Trophoblast cell (in vitro differentiated cells and primary cell): ENCODE results near the gene SLC29A4.
"Not testable (repeated sequence)": the region's sequence is repeated elsewhere in the genome, so short reads cannot be mapped to it uniquely, and the experiment has no call there.

Experiments
- DNase-seq, 2 donors: peaks; one replicate each; pipeline ENCODE4 v3.0.0-alpha.2; 2016
- H2AFZ ChIP-seq: 2 replicates; pipeline ENCODE4 v1.6.1; 2013; ENCODE audit warnings: low read length, moderate library complexity, mild to moderate bottlenecking; ENCODE audit not compliant: insufficient read depth, poor library complexity
- H2AK5ac ChIP-seq: 2 replicates; pipeline ENCODE4 v1.6.1; 2013; ENCODE audit warnings: mild to moderate bottlenecking, low read length
- H2BK120ac ChIP-seq: 2 replicates; pipeline ENCODE4 v1.6.1; 2013; ENCODE audit warnings: low read length, mild to moderate bottlenecking, moderate library complexity; ENCODE audit not compliant: insufficient read depth, poor library complexity
- H2BK12ac ChIP-seq: 2 replicates; pipeline ENCODE4 v1.6.1; 2013; ENCODE audit warnings: mild to moderate bottlenecking, low read length, moderate library complexity
- H2BK5ac ChIP-seq: 2 replicates; pipeline ENCODE4 v1.6.1; 2013; ENCODE audit warnings: low read length, low read depth, moderate library complexity, mild to moderate bottlenecking; ENCODE audit not compliant: poor library complexity
- H3K14ac ChIP-seq: 2 replicates; pipeline ENCODE4 v1.6.1; 2013; ENCODE audit warnings: mild to moderate bottlenecking, low read length
- H3K18ac ChIP-seq: 2 replicates; pipeline ENCODE4 v1.6.1; 2013; ENCODE audit warnings: mild to moderate bottlenecking, low read length
- H3K23ac ChIP-seq: 2 replicates; pipeline ENCODE4 v1.6.1; 2013; ENCODE audit warnings: low read length
- H3K27ac ChIP-seq: 2 replicates; pipeline ENCODE4 v1.5.1; 2013; ENCODE audit warnings: low read depth, mild to moderate bottlenecking, inconsistent platforms, low read length, moderate library complexity
- H3K27me3 ChIP-seq: 2 replicates; pipeline ENCODE4 v1.6.1; 2013; ENCODE audit warnings: inconsistent platforms, mild to moderate bottlenecking, low read length, moderate library complexity; ENCODE audit not compliant: insufficient read depth
- H3K36me3 ChIP-seq, 2 experiments: 1 replicate in 1 of 2; 2 replicates in 1 of 2; pipeline ENCODE4 v1.6.1; 2013; ENCODE audit warnings: low read length in 2 of 2, mild to moderate bottlenecking in 2 of 2, moderate library complexity in 1 of 2; ENCODE audit not compliant: insufficient read depth in 2 of 2, control insufficient read depth in 1 of 2
- H3K4ac ChIP-seq: 2 replicates; pipeline ENCODE4 v1.6.1; 2013; ENCODE audit warnings: low read depth, mild to moderate bottlenecking, low read length, moderate library complexity
- H3K4me1 ChIP-seq, 2 experiments: 1 replicate in 1 of 2; 2 replicates in 1 of 2; pipeline ENCODE4 v1.6.1; 2013; ENCODE audit warnings: low read length in 2 of 2, mild to moderate bottlenecking in 2 of 2, moderate library complexity in 1 of 2; ENCODE audit not compliant: insufficient read depth in 2 of 2, control insufficient read depth in 1 of 2
- H3K4me2 ChIP-seq: 2 replicates; pipeline ENCODE4 v1.6.1; 2013; ENCODE audit warnings: inconsistent platforms, mild to moderate bottlenecking, low read length, moderate library complexity
- H3K4me3 ChIP-seq: 2 replicates; pipeline ENCODE4 v1.5.1; 2013; ENCODE audit warnings: mild to moderate bottlenecking, low read depth, low read length, inconsistent platforms
- H3K79me1 ChIP-seq: one replicate; pipeline ENCODE4 v1.6.1; 2013; ENCODE audit warnings: low read length
- H3K79me2 ChIP-seq: 2 replicates; pipeline ENCODE4 v1.6.1; 2013; ENCODE audit warnings: low read length, mild to moderate bottlenecking; ENCODE audit not compliant: control insufficient read depth, insufficient read depth, poor library complexity
- H3K9ac ChIP-seq: 2 replicates; pipeline ENCODE4 v1.6.1; 2013; ENCODE audit warnings: mild to moderate bottlenecking, low read length
- H3K9me3 ChIP-seq: 2 replicates; pipeline ENCODE4 v1.6.1; 2013; ENCODE audit warnings: low read depth, mild to moderate bottlenecking, control low read depth, inconsistent platforms, low read length; ENCODE audit not compliant: insufficient read depth
- H4K12ac ChIP-seq: 2 replicates; pipeline ENCODE4 v1.6.1; 2013; ENCODE audit warnings: low read depth, mild to moderate bottlenecking, low read length, moderate library complexity
- H4K8ac ChIP-seq: 2 replicates; pipeline ENCODE4 v1.6.1; 2013; ENCODE audit warnings: low read depth, mild to moderate bottlenecking, low read length, moderate library complexity
- H4K91ac ChIP-seq: one replicate; pipeline ENCODE4 v1.6.1; 2013; ENCODE audit warnings: low read depth, mild to moderate bottlenecking, low read length, moderate library complexity
- WGBS: extraction: QIAGEN DNeasy Blood & Tissue Kit; methylation state at CpG from one replicate; pipeline ENCODE4 v1.1.7; 2013; ENCODE audit warnings: missing lambda C conversion rate; ENCODE audit not compliant: insufficient read length, insufficient coverage; ENCODE audit errors: extremely low coverage; 5-methylcytosine and 5-hydroxymethylcytosine counted together

Gene SLC29A4

GRCh38 chr7:5275510-5275909, 7.2 kb upstream of the SLC29A4 start:
- not testable (repeated sequence) for H2AFZ ChIP-seq, H3K27ac ChIP-seq, H3K79me2 ChIP-seq, H2BK5ac ChIP-seq, H3K4me1 ChIP-seq, H3K4ac ChIP-seq, H4K12ac ChIP-seq, H3K27me3 ChIP-seq, H3K9me3 ChIP-seq, H2AK5ac ChIP-seq, H3K4me3 ChIP-seq, H3K4me2 ChIP-seq, H3K79me1 ChIP-seq, H4K8ac ChIP-seq, H3K23ac ChIP-seq, H2BK12ac ChIP-seq, DNase-seq, H3K9ac ChIP-seq, H3K14ac ChIP-seq, H2BK120ac ChIP-seq, H3K18ac ChIP-seq, H4K91ac ChIP-seq, H3K36me3 ChIP-seq
- no CpG with 5 or more reads among the region's 10 CpGs for WGBS

- not testable (repeated sequence) for H3K27me3 ChIP-seq, H4K12ac ChIP-seq, H2AFZ ChIP-seq, H3K4me2 ChIP-seq, H3K79me2 ChIP-seq, H3K18ac ChIP-seq, H3K79me1 ChIP-seq, H2BK5ac ChIP-seq, H3K23ac ChIP-seq, H3K4me1 ChIP-seq, H2BK120ac ChIP-seq, H4K91ac ChIP-seq, H3K36me3 ChIP-seq, H4K8ac ChIP-seq, H3K9ac ChIP-seq, DNase-seq, H2AK5ac ChIP-seq, H3K27ac ChIP-seq, H3K14ac ChIP-seq, H3K4me3 ChIP-seq, H3K9me3 ChIP-seq, H2BK12ac ChIP-seq, H3K4ac ChIP-seq
- no CpG with 5 or more reads among the region's 14 CpGs for WGBS
These were observed 6.6 kb upstream of the SLC29A4 start for GRCh38 chr7:5276123-5276522.

- no peaks in the 10 kb centered on the region for H3K36me3 ChIP-seq
- H3K4me3 ChIP-seq, result no peak overlapping the region
- H2BK5ac ChIP-seq, result no peak overlapping the region
- no peak overlapping the region for H2AK5ac ChIP-seq
- no peak overlapping the region for H3K9ac ChIP-seq
- no peaks in the 10 kb centered on the region for H3K4me1 ChIP-seq
- no peak overlapping the region for H3K27ac ChIP-seq
- no CpG with 5 or more reads among the region's 15 CpGs for WGBS
- no peak overlapping the region for H2AFZ ChIP-seq
- no peaks in the 10 kb centered on the region for H3K27me3 ChIP-seq
- H4K12ac ChIP-seq, result no peak overlapping the region
- no peak overlapping the region for H3K4ac ChIP-seq
- H3K4me2 ChIP-seq, result no peak overlapping the region
- H3K79me1 ChIP-seq, result no peaks in the 10 kb centered on the region
- H2BK12ac ChIP-seq, result no peak overlapping the region
- no peak overlapping the region for H3K23ac ChIP-seq
- H3K79me2 ChIP-seq, result no peaks in the 10 kb centered on the region
- no peak for DNase-seq
- no peak overlapping the region for H4K91ac ChIP-seq
- no peak overlapping the region for H4K8ac ChIP-seq
- no peak overlapping the region for H2BK120ac ChIP-seq
- no peak overlapping the region for H3K18ac ChIP-seq
- peaks cover 2% of the 10 kb centered on the region for H3K9me3 ChIP-seq
- no peak overlapping the region for H3K14ac ChIP-seq
These were observed 6.1 kb upstream of the SLC29A4 start for GRCh38 chr7:5276611-5277010.

GRCh38 chr7:5278766-5279165, 4.0 kb upstream of the SLC29A4 start:
- peaks cover 6% of the 10 kb centered on the region for H3K27me3 ChIP-seq
- no peak overlapping the region for H4K91ac ChIP-seq
- H3K23ac ChIP-seq, result no peak overlapping the region
- no peaks in the 10 kb centered on the region for H3K79me2 ChIP-seq
- no peak overlapping the region for H4K8ac ChIP-seq
- peaks cover 0 to 5% of the 10 kb centered on the region in 2 experiments for H3K4me1 ChIP-seq
- H3K18ac ChIP-seq, result no peak overlapping the region
- no peaks in the 10 kb centered on the region for H3K36me3 ChIP-seq
- no peak for DNase-seq
- H3K79me1 ChIP-seq, result no peaks in the 10 kb centered on the region
- H2BK12ac ChIP-seq, result no peak overlapping the region
- no peak overlapping the region for H2BK5ac ChIP-seq
- H3K4me3 ChIP-seq, result no peak overlapping the region
- no peak overlapping the region for H2AFZ ChIP-seq
- no peak overlapping the region for H2AK5ac ChIP-seq
- no peak overlapping the region for H3K14ac ChIP-seq
- no peak overlapping the region for H3K4ac ChIP-seq
- peaks cover 4% of the 10 kb centered on the region for H3K9me3 ChIP-seq
- H3K27ac ChIP-seq, result no peak overlapping the region
- no CpG with 5 or more reads among the region's 7 CpGs for WGBS
- no peak overlapping the region for H4K12ac ChIP-seq
- H3K9ac ChIP-seq, result no peak overlapping the region
- no peak overlapping the region for H2BK120ac ChIP-seq
- no peak overlapping the region for H3K4me2 ChIP-seq
